Upper lobe of right lung (tissue), 1 donor: ENCODE measurements around the gene UBD. TPM values are rescaled to one million over a fixed set of nuclear protein-coding genes. Genes with fewer than 3 reads are reported as not detected.

Experiments
- ATAC-seq: fragments of 200-7000 bp; cut with Tn5 transposase; one replicate; pipeline ENCODE4 v1.9.1; 2020; ENCODE audit warnings: mild to moderate bottlenecking, moderate library complexity
- DNase-seq: peaks from one replicate; pipeline ENCODE4 v3.0.0-alpha.2; 2020
- H3K27ac ChIP-seq: fragments of 200-600 bp; one replicate; pipeline ENCODE4 v1.8.0; 2022
- H3K27me3 ChIP-seq: fragments of 200-600 bp; one replicate; pipeline ENCODE4 v1.8.0; 2022; ENCODE audit warnings: mild to moderate bottlenecking
- H3K36me3 ChIP-seq: fragments of 200-600 bp; one replicate; pipeline ENCODE4 v1.8.0; 2022
- H3K4me1 ChIP-seq: fragments of 200-600 bp; one replicate; pipeline ENCODE4 v1.8.0; 2022
- H3K4me3 ChIP-seq: fragments of 200-600 bp; one replicate; pipeline ENCODE4 v1.8.0; 2022; ENCODE audit warnings: mild to moderate bottlenecking
- H3K9me3 ChIP-seq: fragments of 200-600 bp; one replicate; pipeline ENCODE4 v1.8.0; 2022
- CTCF ChIP-seq: fragments of 200-600 bp; IDR thresholded peaks from one replicate; pipeline ENCODE4 v1.8.0; 2022; ENCODE audit warnings: antibody characterized with exemption
- intact Hi-C: fragments of 100-400 bp; cut with DNase I; formaldehyde crosslinking; loops from one replicate; pipeline ENCODE4 v1.11.0; 2022
- total RNA-seq: library from RNA; stranded (reverse); fragmentation: NEBNext Ultra II Directional; extraction: Animal tissue kit (Norgen Biotek cat#: 25700); gene quantifications from one replicate; pipeline ENCODE4 v1.2.1, GENCODE V29; 2021
- donor health status: DM: no; HTN: yes; CAD: no; lungs with severe emphysema.

UBD gene
- total RNA-seq, 1 donor from 2014 or later: 1.1 TPM

- Histone ChIP-seq H3K36me3 (no peaks in the 10 kb centered on the region), H3K27ac (no peak overlapping the region), H3K4me3 (no peak overlapping the region), H3K4me1 (no peaks in the 10 kb centered on the region), H3K27me3 (no peaks in the 10 kb centered on the region), H3K9me3 (no peaks in the 10 kb centered on the region)
- DNase-seq (no peak), ATAC-seq (no peak)
- intact Hi-C loops: no loop called here
- no peak for TF ChIP-seq CTCF
Measured at GRCh38 chr6:29527126-29527525, 32.4 kb downstream of the UBD start.

- intact Hi-C loops: no loop called here
- Histone ChIP-seq H3K4me1 (no peaks in the 10 kb centered on the region), H3K27ac (no peak overlapping the region), H3K36me3 (no peaks in the 10 kb centered on the region), H3K27me3 (no peaks in the 10 kb centered on the region), H3K9me3 (no peaks in the 10 kb centered on the region), H3K4me3 (no peak overlapping the region)
- ATAC-seq (no peak), DNase-seq (no peak)
- TF ChIP-seq CTCF: no peak
Measured at GRCh38 chr6:29525311-29525639, 34.3 kb downstream of the UBD start.

GRCh38 chr6:29524444-29525310 is 34.9 kb downstream of the UBD start:
- intact Hi-C loops: no loop called here
- ATAC-seq (no peak), DNase-seq (no peak)
- Histone ChIP-seq H3K27me3 (no peaks in the 10 kb centered on the region), H3K4me1 (no peaks in the 10 kb centered on the region), H3K27ac (no peak overlapping the region), H3K9me3 (no peaks in the 10 kb centered on the region), H3K36me3 (no peaks in the 10 kb centered on the region), H3K4me3 (no peak overlapping the region)
- no peak for TF ChIP-seq CTCF

GRCh38 chr6:29524044-29524443 is 35.5 kb downstream of the UBD start:
- ATAC-seq (no peak), DNase-seq (no peak)
- H3K4me3 ChIP-seq: no peak overlapping the region

DNA sequence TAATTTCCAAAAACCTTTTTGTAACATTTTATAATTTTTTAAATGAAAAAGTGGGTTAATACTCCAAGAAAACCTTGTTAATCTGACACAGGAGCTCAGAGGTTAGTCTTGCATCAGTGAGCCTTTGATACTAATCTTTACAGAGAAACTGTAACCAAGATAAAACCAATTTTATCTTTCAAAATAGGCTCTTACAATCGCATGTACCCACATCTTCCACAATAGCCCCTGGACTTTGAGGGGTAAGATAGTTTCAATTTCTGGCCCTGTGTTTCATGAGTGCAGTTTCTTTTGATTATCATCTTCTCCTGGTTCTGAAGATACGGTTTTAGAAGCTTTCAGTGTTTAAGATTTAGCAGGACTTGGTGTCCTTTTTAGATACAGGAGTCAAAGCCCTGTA is 37.3 kb downstream of the UBD start:
- Histone ChIP-seq H3K9me3 (no peaks in the 10 kb centered on the region), H3K27me3 (no peaks in the 10 kb centered on the region), H3K27ac (no peak overlapping the region), H3K4me1 (no peaks in the 10 kb centered on the region), H3K36me3 (no peaks in the 10 kb centered on the region), H3K4me3 (no peak overlapping the region)
- TF ChIP-seq CTCF: no peak
- intact Hi-C loops: no loop called here
- DNase-seq (no peak), ATAC-seq (no peak)

More at GRCh38 chr6:29524044-29524443, 35.5 kb downstream of the UBD start:
- TF ChIP-seq CTCF: no peak
- H3K27ac ChIP-seq: no peak overlapping the region
- H3K27me3 ChIP-seq: no peaks in the 10 kb centered on the region
- no peaks in the 10 kb centered on the region for H3K9me3 ChIP-seq
- intact Hi-C loops: no loop called here
- no peaks in the 10 kb centered on the region for H3K36me3 ChIP-seq
- no peaks in the 10 kb centered on the region for H3K4me1 ChIP-seq
